Fibroblast of peridontal ligament (primary cell): Measurements from ENCODE around the gene GSAP.
A peak's percentile ranks its signal among the peaks of the same experiment; 100 is the strongest.

ENCODE experiments used
- DNase-seq: peaks from one replicate; pipeline ENCODE4 v3.0.0-alpha.2; 2010; ENCODE audit errors: extremely low read depth

The GSAP gene

GRCh38 chr7:77439572-77439971 is 23.4 kb upstream of the GSAP start:
- peak; percentile 35 for DNase-seq

- DNase-seq: no peak
Measured at GRCh38 chr7:77438131-77438530, 22.0 kb upstream of the GSAP start.

GRCh38 chr7:77434570-77435275 is 18.6 kb upstream of the GSAP start:
- DNase-seq: peak; percentile 83

- DNase-seq: no peak
Measured at GRCh38 chr7:77433901-77434300, 17.8 kb upstream of the GSAP start.

- no peak for DNase-seq
Measured at GRCh38 chr7:77430927-77431326, 14.8 kb upstream of the GSAP start.

GRCh38 chr7:77428777-77429231 is 12.7 kb upstream of the GSAP start:
- DNase-seq: no peak

- peak; percentile 46 for DNase-seq
Measured at GRCh38 chr7:77427996-77428603, 12.0 kb upstream of the GSAP start.

GRCh38 chr7:77426521-77427051 is 10.4 kb upstream of the GSAP start:
- peak; percentile 66 for DNase-seq

- no peak for DNase-seq
Measured at GRCh38 chr7:77426052-77426404, 9.9 kb upstream of the GSAP start.

GRCh38 chr7:77425101-77426051 is 9.2 kb upstream of the GSAP start:
- DNase-seq: peak; percentile 52

GRCh38 chr7:77422500-77422899 is 6.4 kb upstream of the GSAP start:
- DNase-seq: no peak

GRCh38 chr7:77420986-77421672 is 5.0 kb upstream of the GSAP start:
- no peak for DNase-seq

- no peak for DNase-seq
Measured at GRCh38 chr7:77420438-77420837, 4.3 kb upstream of the GSAP start.

GRCh38 chr7:77419102-77419501 is 3.0 kb upstream of the GSAP start:
- DNase-seq: no peak

GRCh38 chr7:77417801-77418200 is 1.7 kb upstream of the GSAP start:
- DNase-seq: no peak

- DNase-seq: no peak
Measured at GRCh38 chr7:77416621-77417371, 647 bp upstream of the GSAP start.

- no peak for DNase-seq
Measured at GRCh38 chr7:77415476-77415822, 700 bp downstream of the GSAP start.

- DNase-seq: peak; percentile 68
Measured at GRCh38 chr7:77413861-77414424, 2.2 kb downstream of the GSAP start.

GRCh38 chr7:77413128-77413527 is 3.0 kb downstream of the GSAP start:
- DNase-seq: no peak

- peak; percentile 92 for DNase-seq
Measured at GRCh38 chr7:77409739-77410547, 6.2 kb downstream of the GSAP start.
